Activated effector memory CD4-positive, alpha-beta T cell treated with Interleukin-2 at 50 U/mL for 16 hours (primary cell): ENCODE results near the gene SGF29.
"Not testable (repeated sequence)": the region's sequence is repeated elsewhere in the genome, so short reads cannot be mapped to it uniquely, and the experiment has no call there.

Source experiments
- DNase-seq: peaks from one replicate; pipeline ENCODE4 v3.0.0-alpha.2; 2020

The SGF29 gene

GRCh38 chr16:28615486-28616223 is 61.9 kb downstream of the SGF29 start:
- DNase-seq, result not testable (repeated sequence)

DNA sequence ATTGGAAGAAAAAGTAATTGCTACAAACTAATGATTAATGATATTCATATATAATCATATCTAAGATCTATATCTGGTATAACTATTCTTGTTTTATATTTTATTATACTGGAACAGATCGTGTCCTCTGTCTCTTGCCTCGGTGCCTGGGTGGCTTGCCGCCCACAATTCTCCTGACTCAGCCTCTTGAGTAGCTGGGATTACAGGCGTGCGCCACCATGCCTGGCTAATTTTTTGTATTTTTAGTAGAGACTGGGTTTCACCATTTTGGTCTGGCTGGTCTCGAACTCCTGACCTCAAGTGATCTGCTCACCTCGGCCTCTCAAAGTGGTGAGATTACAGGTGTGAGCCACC is 62.5 kb downstream of the SGF29 start:
- DNase-seq, result not testable (repeated sequence)

DNA sequence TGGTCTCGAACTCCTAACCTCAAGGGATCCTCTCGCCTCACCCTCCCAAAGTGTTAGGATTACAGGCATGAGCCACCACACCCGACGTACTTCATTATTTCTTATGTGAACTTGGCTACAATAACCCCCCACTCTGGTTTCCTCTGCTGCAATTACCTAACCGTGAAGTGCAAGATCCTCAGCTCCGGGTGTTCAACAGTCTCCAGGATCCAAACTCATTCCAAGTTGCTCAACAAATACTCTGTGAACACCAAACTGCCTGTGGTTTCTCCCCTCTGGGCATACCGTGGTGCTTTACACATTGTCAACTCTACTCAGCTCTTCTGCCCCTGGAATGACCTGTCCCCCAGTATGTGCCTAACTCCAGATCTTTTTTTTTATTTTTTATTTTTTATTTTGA is 62.9 kb downstream of the SGF29 start:
- no peak for DNase-seq

- DNase-seq, result no peak
Measured at GRCh38 chr16:28617874-28618273, 64.2 kb downstream of the SGF29 start.

DNA sequence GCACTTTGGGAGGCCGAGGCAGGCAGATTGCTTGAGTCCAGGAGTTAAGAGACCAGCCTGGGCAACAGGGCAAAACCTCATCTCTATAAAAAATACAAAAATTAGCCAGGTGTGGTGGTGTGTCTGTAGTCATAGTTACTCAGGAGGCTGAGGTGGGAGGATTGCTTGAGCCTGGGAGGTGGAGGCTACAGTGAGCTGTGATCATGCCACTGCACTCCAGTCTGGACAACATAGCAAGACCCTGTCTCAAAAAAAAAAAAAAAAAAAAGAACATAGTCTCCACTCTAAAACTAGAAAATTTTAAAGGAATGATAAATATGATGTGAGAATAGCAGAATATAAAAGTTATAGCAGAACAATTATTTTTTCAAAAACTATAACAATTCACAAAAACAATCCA is 66.6 kb downstream of the SGF29 start:
- DNase-seq, result not testable (repeated sequence)

GRCh38 chr16:28621481-28622155 is 67.9 kb downstream of the SGF29 start:
- DNase-seq, result no peak

DNA sequence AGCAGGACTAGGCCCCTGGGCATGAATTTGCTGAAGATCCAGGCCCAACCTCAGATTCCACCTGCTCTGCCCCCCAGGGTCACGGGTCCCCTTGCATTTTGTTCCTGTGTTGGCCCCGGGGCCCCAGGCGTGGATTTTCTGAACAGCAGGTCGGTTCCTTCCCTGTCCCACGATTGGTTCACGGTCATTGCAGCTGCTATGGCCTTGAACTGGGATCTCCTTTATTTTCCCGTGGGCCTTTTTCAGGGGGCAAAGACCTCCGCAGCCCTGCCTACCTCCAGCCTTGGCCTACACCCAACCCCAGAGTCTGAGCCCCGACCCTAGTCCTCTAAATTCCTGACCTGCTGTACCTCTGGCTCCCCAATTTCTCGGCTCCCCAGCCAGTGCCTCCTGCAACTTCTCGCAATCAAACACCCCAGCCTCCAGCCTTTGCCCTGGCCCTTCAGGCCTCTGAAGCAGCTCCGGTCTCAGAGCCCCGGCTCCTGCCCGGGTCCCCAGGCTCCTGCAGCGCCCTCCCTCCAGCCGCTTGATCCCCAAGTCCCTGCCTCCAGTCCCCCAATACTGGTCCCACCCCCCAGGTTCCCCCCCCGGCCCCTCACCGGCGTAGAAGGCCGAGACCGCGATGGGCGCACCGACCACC is 68.9 kb downstream of the SGF29 start:
- DNase-seq, result not testable (repeated sequence)

DNA sequence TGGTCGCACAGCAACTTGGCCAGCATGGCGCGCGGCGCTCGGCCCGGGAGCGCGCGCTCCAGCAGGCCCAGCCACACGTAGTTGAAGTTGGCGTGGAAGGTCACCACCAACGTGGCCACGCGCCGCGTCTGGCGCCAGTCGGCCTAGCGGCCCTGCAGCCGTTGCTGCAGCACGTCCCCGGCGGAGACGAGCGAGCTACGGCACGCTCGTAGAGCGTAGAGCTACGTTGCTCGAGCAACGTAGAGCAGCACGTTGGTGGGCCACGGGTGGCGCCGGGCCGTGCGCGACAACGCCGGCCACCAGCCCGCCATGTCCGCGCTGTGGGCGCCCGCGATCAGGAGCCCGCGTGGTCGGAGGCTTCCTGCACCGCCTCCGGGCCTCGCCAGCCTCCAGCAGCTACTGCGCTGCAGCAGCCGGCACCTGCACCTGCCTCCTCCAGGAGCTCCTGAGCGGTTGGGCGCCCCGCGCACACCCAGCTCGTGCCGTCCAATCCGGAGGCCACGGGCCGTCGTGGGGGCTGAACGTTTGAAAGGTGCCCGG is 69.5 kb downstream of the SGF29 start:
- DNase-seq, result peak; percentile 54

DNA sequence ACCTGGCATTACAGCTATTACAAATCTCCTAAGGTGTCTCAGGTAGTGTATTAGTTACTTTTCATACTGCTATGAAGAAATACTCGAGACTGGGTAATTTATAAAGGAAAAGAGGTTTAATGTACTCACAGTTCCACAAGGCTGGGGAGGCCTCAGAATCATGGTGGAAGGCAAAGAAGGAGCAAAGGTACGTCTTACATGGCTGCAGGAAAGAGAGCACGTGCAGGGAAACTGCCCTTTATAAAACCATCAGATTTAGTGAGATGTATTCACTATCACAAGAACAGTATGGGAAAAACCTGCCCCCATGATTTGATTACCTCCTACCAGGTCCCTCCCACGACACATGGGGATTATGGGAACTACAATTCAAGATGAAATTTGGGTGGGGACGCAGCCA is 77.2 kb downstream of the SGF29 start:
- DNase-seq, result not testable (repeated sequence)

GRCh38 chr16:28636093-28636823 is 82.5 kb downstream of the SGF29 start:
- DNase-seq, result not testable (repeated sequence)

- not testable (repeated sequence) for DNase-seq
Measured at GRCh38 chr16:28637765-28638164, 84.0 kb downstream of the SGF29 start, which contains the start of gene NPIPB8. Gene NPIPB8 (plus strand): TSS chr16:28638065. CDS start chr16:28638361, 296 bp downstream.

GRCh38 chr16:28638359-28638758 is 84.6 kb downstream of the SGF29 start:
- not testable (repeated sequence) for DNase-seq

GRCh38 chr16:28639959-28640358 is 86.2 kb downstream of the SGF29 start:
- not testable (repeated sequence) for DNase-seq
